ENCODE data around the gene SLC25A21.
"Not testable (repeated sequence)": the region's sequence is repeated elsewhere in the genome, so short reads cannot be mapped to it uniquely, and the experiment has no call there.

Gene SLC25A21

DNA sequence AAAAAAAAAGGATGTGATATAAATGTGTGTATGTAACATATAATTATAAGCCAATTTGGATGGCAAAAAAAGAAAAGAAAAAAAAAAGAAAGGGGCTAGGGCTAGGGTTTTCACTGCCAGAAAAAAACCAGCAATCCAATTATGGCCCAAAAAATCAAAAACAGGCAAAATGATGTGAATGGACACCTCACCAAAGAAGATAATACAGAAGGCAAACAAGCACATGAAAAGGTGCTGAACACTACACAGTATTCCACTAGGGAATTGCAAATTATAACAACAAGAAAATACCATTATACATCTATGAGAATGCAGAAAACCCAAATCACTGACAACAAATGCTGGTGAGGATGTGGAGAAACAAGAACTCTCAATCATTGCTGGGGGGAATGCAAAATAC lies 13.3 kb upstream of the SLC25A21 start:
- DNase-seq = no peak

DNA sequence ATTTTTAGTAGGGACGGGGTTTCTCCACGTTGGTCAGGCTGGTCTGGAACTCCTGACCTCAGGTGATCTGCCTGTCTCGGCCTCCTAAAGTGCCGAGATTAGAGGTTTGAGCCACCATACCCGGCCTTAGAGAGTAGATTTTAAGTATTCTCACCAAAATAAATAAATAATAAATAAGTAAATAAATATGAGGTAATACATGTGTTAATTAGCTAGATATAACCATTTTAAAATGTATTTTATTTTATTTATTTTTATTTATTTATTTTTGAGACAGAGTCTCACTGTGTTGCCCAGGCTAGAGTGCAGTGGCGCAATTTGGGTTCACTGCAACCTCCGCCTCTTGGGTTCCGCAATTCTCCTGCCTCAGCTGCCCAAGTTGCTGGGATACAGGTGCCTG lies 12.1 kb upstream of the SLC25A21 start:
- not testable (repeated sequence) for DNase-seq

DNA sequence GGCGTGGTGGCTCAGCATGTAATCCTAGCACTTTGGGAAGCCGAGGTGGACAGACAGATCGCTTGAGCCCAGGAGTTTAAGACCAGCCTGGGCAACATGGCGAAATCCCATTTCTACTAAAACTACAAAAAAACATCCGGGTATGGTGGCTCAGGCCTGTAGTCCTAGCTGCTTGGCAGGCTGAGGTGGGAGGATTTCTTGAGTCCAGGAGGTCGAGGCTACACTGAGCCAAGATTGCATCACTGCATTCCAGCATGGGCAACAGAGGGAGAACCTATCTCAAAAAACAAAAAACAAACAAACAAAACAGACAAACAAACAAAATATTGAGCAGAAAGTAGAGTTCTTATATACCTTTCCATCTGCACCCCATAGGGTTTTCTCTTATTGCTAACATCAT lies 9.0 kb upstream of the SLC25A21 start:
- no peak for DNase-seq

DNA sequence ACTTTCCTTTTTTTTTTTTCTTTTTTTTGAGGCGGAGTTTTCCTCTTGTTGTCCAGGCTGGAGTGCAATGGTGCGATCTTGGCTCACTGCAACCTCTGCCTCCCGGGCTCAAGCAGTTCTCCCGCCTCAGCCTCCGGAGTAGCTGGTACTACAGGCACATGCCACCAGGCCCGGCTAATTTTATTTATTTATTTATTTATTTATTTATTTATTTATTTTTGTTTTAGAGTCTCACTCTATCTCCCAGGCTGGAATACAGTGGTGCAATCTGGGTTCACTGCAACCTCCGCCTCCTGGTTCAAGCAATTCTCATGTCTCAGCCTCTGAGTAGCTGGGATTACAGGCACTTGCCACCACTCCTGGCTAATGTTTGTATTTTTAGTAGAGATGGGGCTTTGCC lies 8.5 kb upstream of the SLC25A21 start:
- DNase-seq = not testable (repeated sequence)

DNA sequence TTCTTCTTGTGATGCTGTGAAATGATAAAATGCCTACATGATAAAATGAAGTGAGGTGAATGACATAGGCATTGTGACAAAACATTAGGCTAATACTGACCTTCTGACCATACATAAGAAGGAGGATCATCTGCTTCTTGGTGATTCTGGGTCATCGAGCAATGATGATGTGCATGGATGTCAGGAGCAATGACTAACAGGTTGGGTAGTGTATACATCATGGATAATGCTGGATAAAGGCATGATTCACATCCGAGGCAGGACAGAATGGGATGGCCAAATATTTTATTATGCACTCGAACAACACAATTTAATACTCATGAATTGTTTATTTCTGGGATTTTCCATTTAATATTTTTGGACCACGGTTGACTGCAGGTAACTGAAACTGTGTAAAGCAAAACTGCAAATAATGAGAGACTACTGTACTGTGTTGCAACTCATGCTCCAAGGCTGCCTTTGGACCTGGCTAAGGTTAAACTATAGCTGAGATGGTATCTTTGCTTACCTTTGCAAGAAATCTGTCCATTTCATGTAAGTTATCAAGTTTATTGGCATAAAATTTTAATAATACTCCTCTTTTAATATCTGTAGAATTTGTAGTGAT lies 7.6 kb upstream of the SLC25A21 start:
- no peak for DNase-seq

DNA sequence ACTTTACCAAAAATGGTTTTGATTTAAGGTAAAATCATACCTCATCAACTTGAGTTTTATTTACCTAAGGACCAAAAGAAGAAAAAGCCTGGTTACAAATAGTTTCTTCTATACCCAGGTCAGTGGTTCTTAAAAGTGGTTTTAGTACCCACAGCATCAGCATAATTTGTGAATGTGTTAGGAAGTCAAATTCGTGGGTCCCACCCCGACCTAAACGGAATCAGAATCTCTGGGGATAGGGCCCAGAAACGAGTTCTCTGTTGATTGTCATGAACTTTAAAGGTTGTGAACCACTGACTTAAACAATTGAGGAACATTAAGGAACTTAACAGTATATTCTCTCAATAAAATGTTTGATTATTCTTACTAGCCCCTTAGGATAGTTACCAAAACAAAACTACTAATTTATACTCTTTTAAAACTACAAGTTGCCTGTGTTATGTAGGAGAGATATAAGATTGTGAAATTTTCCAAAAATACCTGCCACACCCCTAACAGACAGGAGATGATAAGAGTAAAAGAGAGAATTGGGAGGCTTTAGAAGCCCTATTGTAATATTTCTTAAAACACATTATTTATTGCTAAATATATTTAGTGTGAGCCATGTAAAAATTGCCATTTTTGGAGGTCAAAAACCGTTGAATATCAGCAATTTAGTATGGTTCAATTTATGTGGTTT lies 669 bp upstream of the SLC25A21 start:
- no peak for DNase-seq

DNA sequence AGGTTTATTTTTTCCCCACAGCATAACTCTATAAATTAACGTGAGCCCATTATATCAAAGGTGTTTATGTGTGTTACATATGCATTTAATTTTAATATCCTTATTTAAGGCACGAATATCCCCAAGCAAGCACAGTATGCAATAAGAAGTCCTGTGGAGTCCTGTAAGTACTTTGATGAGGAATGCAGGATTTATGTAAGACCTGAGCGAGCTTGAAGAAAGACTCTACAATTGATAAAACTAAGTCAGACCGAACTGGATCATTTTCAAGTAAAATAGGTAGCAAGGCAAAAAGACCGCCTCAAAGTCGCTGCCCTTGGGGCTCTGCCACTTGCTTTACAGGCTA lies 755 bp downstream of the SLC25A21 start:
- no peak for DNase-seq

DNA sequence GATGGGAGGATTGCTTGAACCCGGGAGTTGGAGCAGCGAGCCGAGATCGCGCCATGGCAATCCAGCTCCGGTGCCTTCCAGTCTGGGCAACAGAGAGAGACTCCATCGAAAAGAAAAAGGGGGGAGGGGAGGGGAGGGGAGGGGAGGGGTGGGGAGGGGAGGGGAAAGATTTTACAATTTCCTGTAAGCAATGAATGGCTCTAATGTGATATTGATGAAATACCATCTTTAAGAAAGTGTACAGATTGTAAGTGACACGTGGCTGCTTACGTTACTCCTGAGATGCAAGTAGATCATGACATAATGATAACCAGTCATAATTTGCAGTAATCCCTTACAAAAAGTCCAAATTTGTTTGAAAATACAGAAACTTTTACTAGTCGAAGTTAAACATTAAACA lies 1.4 kb downstream of the SLC25A21 start:
- DNase-seq = no peak

DNA sequence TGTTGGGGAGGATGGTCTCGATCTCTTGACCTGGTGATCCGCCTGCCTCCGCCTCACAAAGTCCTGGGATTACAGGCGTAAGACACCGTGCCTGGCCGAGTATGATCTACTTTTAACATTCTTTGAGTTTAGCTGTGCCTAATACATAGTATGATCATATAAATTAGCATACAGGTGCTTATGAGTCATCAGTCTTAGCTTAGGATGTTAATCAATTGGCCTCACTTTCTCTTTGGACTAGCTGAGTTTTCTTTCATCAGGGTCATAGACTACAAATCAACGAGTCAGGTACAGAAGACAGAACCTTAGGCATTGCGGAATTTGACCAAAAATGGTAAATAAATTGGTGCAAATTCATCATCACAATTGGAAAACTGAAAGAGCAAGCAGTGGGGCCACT lies 2.2 kb downstream of the SLC25A21 start:
- no peak for DNase-seq

DNA sequence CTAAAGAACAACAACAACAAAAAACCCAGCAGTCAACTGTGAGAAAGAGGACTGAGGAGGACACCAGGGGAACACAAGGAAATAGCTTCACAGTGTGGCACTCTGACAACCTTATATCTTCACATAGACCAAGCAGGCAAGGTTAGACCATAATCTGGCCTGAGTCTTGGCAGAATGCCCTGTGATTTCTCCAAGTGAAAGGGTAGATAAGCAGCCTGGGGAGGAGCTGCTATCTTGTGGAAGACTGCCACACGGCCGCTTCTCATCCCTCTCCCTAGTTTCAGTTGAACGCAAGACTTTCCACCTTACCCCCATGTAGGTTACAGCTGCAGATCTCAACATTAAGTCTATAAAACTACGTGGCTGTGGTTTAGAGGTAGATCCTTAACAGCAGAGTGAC lies 3.7 kb downstream of the SLC25A21 start:
- DNase-seq = no peak

DNA sequence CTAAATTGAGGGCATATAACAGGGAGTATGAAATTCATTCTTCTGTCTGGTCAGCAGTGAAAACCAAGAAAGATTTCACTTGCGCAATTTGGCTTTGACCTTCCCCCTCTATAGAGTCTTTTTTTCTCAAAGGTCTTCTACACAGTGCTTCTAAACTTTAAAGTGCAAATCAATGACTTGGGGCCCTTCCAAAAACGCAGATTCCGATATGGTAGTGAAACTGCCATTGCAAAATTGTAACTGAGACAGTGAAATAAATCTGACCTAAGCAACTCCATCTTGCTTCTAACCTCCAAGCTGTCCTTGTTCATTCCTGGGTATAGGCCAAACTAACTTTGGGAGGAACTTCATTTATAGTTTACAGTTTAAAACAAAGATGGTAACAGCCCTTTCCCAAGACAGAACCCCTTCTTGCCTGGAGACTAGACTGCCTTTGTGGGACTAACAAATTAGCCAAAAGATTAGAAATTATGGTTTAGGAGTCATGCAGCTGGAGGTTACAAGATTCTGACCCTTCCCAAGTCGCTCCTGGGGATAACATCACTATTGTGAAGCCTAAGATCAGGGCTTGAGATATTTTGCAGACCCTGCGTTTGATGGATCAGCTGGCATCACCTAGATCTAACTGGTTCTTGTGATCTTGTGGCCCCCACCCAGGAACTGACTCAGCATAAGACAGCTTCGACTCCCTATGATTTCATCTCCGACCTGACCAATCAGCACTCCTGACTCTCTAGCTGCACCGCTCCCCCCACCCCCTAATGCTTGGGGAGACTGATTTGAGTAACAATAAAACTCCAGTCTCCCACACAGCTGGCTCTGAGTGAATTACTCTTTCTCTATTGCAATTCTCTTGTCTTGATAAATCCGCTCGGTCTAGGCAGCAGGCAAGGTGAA lies 5.0 kb downstream of the SLC25A21 start:
- DNase-seq = no peak

DNA sequence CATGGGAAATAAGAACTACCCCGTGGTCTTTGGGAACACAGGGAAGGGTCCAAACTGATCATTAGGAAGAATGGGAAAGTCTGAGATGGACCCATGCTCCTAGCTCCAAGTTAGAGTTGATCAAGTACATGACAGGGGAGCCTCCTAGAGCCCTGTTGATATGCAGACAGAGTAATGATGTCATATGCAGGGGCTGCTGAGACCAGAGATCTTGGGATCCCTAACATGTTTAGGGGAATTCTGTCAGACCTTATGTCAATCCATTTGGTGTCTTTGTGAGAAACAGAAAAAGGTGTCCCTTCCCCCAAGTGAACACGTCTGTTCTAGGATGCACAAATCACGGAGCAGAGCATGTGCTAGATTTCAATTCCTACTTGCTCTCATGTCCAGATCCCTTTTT lies 6.6 kb downstream of the SLC25A21 start:
- no peak for DNase-seq

DNA sequence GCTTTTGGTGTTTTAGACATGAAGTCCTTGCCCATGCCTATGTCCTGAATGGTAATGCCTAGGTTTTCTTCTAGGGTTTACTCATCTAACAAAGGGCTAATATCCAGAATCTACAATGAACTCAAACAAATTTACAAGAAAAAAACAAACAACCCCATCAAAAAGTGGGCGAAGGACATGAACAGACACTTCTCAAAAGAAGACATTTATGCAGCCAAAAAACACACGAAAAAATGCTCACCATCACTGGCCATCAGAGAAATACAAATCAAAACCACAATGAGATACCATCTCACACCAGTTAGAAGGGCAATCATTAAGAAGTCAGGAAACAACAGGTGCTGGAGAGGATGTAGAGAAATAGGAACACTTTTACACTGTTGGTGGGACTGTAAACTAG lies 10.1 kb downstream of the SLC25A21 start:
- DNase-seq = not testable (repeated sequence)

DNA sequence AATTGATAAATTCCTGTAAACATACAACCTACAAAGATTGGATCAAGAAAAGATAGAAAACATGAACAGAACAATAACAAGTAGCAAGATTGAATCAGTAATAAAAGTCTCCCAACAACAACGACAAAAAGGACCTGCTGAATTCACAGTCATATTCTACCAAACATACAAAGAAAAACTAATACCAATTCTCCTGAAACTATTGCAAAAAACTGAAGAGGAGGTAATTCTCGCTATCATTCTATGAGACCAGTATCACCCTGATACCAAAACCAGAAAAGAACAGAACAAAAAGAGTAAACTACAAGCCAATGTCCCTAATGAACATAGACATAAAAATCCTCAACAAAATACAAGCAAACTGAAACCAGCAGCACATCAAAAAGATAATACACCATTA lies 14.4 kb downstream of the SLC25A21 start:
- DNase-seq = no peak

DNA sequence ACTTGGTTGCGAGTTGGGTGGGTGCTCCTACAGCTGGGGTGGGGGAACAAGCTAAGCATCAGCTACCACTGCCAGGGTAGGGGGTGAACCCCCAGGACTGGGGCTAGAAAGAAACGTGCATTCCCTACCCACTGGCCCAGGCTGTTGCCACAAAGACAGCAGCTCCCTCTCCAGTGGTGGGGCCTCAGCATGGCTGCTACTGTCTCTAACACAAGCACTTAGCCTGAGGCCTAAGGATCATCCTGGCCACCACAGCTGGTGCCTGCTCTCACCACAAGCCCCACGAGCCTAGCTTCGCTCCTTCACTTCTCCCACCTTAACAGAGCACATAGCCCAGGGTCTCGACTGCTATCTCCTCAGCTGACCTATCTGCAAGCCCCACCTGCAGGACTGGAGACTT lies 18.9 kb downstream of the SLC25A21 start:
- no peak for DNase-seq

DNA sequence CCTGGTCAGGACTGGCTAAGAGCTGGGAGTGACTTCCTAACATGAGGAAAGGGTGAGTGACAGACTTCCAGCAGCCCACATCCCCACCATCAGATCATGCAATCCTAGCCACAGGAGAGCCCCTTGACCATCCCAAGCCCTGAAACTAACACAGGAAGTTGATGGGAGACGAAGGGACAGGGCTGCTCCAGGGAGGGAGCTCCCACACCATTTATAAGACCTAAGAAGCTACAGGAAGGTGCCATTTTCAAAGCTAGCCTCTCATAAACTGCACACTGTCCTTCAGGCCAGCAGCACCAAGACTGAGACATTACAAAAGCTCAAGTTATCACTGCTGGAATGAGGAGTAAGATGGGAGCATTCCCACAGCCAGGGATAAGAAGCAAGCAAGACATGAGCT lies 19.4 kb downstream of the SLC25A21 start:
- DNase-seq = no peak

DNA sequence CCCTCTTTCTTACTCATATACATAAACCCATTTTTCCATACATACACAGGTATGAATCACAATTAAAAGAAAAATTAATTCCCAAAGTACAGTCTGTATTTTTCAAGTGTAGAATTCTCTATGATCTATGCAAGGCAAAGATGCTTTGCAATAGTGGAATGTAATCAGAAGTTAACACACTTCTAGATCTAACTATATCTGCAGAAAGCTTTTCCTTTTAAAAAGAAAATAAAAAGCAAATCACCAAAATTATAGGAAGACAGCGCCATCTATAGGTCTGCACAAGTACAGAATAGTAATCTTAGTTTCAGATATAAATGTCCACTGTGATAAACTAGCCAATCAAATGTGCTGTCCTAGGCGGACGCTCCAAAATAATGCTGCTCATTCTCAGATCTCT lies 22.0 kb downstream of the SLC25A21 start:
- no peak for DNase-seq

DNA sequence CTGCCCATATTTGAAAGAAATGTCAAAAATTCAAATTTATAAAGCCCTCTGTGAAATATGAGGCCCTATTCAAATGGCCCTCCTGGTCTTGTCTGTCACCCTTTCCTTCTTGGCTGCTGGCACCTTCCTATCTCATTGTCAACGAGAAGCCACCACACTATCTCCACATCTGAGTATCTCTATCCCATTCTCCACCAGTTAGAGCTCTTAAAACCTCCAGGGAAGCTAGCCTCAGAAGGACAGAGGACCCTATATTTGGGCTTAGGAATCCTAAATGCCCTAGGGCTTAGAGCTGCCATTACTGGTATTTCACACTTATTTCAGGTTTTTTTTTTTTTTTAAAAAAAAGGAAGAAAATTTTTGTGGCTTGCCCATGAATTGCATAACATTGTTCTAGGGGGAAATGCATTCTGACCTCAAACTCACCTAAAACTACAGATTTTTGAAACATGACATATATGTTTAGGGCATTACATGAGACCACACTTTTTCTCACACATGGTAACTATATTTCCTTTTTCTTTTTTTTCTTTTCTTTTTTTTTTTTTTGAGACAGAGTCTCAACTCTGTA lies 25.0 kb downstream of the SLC25A21 start:
- DNase-seq = no peak

DNA sequence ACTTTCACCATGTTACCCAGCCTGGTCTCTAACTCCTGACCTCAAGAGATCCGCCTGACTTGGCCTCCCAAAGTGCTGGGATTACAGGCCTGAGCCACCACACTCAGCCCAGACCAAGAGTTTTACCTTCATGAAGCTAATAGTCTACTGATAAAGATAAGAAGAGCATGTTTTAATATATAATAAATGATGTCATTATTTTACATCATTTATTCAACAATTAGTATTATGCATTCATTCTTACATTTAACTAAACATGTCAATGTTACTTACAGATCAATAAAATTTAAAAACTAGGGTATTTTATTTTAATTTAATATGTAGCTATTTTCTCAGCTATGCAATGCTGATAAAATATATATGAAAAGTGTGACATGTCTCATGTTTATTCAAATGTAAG lies 26.0 kb downstream of the SLC25A21 start:
- DNase-seq = not testable (repeated sequence)

DNA sequence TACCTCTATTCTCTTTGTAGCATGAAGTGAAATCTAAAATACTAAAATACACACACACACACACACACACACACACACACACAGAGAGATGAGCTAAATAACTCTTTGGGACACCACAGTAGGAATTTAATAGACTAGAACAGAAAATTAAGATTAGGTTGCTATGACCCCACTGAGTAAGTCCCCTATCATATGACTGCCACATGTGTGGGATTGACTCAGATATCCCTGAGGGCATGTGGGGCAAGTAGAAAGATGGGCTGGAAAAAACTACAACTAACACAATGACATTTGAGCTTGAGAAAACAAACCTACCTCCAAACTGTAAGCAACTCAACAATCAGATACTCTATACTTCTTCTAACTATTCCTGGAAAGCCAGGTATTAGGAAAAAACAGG lies 27.0 kb downstream of the SLC25A21 start:
- no peak for DNase-seq

DNA sequence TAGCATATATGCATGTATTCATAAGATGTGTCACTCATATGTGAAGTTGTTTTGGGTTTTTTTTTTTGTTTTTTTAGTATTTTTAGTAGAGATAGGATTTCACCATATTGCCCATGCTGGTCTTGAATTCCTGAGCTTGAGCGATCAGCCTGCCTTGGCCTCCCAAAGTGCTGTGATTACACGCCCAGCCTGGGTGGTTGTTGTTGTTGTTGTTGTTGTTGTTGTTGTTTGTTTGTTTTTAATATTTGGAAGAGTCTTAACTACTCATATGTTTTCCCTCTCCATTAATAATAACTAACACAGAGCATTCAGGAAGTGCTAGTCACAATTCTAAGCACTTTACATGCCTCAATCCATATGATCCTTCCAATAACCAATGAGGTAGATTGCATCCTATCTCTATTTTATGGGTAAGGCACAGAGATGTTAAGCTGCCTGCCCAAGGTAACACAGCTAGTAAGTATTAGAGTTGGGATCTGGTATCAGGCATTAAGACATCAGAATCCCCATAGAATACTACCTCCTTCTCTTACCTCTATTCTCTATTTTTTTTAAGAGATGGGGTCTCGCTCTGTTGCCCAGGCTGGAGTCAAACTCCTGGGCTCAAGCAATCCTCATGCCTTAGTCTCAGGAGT lies 27.6 kb downstream of the SLC25A21 start:
- no peak for DNase-seq

DNA sequence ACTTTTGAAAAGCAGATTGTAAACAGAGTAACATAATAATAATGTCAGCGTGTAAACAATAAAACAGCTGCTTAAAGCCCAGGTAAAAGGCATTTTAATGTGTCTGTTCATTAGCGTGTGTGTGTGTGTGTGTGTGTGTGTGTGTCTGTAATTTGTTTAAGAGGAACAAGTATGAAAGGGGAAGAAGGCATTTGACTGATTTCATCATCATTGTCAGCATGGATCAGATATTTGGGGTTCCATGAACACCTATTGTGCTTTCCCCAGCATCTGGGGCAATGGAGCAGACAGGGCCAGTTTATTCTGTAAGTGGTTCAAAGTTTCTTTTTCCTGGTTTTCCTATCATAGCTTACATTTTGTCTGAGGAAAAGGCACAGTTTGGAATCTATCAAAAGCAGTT lies 28.9 kb downstream of the SLC25A21 start:
- no peak for DNase-seq

DNA sequence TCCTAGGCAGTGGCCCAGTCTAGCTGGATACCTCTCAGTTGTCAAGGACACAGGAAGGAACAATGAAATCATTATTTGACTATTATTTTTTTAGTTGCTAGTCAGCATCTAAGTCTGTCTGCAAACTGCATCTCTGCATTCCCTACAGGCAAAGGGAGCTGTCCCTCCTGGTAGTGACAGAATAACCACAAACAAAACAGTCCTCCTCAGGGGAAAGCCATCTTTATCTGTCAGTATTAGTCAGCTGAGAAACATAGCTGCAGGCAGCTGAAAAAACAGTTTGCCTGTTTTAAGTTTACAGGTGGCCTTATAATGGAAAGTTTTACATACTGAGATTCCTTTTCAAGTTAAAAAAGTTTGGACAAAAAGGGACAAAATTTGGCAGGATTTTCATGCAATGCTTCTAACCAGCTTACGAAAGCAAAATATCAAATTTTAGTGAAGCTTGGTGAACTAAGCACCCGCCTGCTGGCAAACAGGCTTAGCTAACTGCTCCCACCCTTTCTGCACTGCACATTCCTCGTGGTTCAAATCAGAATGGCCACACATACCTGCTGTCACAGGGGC lies 29.5 kb downstream of the SLC25A21 start:
- no peak for DNase-seq

All from activated CD8-positive, alpha-beta memory T cell treated with anti-CD3 and anti-CD28 coated beads for 24 hours (primary cell).